Prostate gland (tissue), 2 donors: ENCODE results near the gene FARS2.

Experiments
- POLR2AphosphoS5 ChIP-seq: sonication (generic); formaldehyde crosslinking; IDR thresholded peaks from one replicate; pipeline ENCODE4 v1.6.1; 2017; ENCODE audit warnings: antibody characterized with exemption
- TF ChIP-seq, protein P1 (sequence below), 4 experiments: fragments of 200-600 bp in 2 of 4; fragments of 450-650 bp in 2 of 4; sonication (generic) in 2 of 4; IDR thresholded peaks; 1 replicate in 3 of 4; 2 replicates in 1 of 4; pipeline ENCODE4 v1.5.1; 2016 to 2019; ENCODE audit warnings: antibody characterized with exemption in 4 of 4, mild to moderate bottlenecking in 2 of 4, moderate library complexity in 2 of 4

DNA sequence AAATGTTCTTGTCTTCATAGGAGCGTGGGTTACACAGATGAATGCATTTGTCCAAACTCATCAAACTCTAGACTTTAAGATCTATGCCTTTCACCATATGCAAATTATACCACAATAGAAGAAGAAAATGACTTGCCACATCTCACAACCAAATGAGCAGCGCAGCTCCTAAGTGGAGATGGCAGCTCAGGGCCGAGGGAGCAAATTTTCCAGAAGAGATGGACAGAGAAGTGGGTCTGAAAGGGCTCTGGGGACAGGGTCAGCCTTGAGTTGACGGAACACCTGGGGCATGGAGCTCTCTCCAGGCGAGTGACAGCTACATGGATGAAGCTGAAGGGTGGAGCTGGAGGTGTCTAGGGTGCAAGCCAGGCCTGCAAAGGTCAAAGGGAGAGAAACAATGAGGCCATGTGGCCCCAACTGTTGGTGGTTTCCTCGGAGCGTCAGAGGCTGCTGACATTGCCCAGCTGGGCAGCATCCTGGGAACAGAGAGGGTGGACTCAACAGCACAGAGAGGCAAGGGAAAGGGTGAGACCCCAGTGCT is 517.1 kb downstream of the FARS2 start:
- TF ChIP-seq, protein P1, sequence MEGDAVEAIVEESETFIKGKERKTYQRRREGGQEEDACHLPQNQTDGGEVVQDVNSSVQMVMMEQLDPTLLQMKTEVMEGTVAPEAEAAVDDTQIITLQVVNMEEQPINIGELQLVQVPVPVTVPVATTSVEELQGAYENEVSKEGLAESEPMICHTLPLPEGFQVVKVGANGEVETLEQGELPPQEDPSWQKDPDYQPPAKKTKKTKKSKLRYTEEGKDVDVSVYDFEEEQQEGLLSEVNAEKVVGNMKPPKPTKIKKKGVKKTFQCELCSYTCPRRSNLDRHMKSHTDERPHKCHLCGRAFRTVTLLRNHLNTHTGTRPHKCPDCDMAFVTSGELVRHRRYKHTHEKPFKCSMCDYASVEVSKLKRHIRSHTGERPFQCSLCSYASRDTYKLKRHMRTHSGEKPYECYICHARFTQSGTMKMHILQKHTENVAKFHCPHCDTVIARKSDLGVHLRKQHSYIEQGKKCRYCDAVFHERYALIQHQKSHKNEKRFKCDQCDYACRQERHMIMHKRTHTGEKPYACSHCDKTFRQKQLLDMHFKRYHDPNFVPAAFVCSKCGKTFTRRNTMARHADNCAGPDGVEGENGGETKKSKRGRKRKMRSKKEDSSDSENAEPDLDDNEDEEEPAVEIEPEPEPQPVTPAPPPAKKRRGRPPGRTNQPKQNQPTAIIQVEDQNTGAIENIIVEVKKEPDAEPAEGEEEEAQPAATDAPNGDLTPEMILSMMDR (IDR thresholded peaks at IDR 0.05), result no peak
- TF ChIP-seq POLR2AphosphoS5, result no peak
